Loucy (cell line): ENCODE results near the gene UNC5A.

Experiments used
- CTCF ChIP-seq: fragments of 200-600 bp; sonication (generic); conservative IDR thresholded peaks from 2 replicates; pipeline ENCODE4 v1.5.1; 2014; ENCODE audit warnings: mild to moderate bottlenecking, antibody characterized with exemption, low read length
- EZH2phosphoT487 ChIP-seq: fragments of 200-600 bp; IDR thresholded peaks from 2 replicates; pipeline ENCODE4 v1.6.1; 2018; ENCODE audit warnings: antibody characterized with exemption, mild to moderate bottlenecking, moderate library complexity, borderline replicate concordance

DNA sequence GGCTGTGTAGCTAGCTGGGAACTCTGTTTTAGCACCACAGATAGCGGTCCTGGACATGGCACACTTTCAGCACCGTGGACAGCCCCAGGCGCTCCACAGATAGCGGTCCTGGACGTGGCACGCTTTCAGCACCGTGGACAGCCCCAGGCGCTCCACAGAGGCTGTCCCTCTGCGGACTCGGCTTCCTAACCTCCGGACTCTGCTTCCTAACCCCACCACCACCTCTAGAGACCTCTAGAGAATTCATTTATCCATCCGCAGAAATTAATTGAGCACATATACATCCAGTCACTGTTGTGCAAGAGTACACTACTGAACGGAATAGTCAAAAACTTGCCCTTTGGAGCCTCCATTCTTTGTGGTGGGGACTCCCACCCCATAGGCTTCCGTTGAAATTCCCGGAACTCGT is 27.4 kb downstream of the UNC5A start:
- TF ChIP-seq CTCF (no peak), EZH2phosphoT487 (no peak)
